Measurements from ENCODE around the gene LYZL2. TPM values are rescaled to one million over a fixed set of nuclear protein-coding genes. Genes with fewer than 3 reads are reported as not detected.
"Not testable (repeated sequence)": the region's sequence is repeated elsewhere in the genome, so short reads cannot be mapped to it uniquely, and the experiment has no call there.

The LYZL2 gene
- total RNA-seq, 1 donor from 2014 or later: not detected

DNA sequence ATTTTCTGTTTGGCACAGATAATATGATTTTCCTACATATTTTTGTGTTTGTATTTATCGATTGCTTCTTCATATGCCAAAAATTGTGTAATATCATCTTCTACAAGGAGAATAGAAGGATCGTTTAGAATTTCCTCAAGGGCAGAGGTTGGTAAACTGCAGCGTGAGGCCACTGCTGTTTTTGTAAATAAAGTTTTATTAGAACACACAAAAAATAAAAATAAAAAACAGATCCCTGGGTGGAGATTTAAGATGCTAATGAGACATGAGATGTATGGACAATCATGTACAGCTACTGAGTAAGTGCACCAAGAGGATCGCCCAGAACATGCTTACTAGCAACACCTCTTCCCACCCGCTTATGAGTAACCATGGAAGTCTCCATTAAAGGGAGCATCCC is 9.6 kb downstream of the LYZL2 start:
- intact Hi-C loops (cut with DNase I): no loop called here
- no peaks in the 10 kb centered on the region for H3K27me3 ChIP-seq (ENCODE audit: low read depth)
- no peak overlapping the region for H3K27ac ChIP-seq
- no peak for ATAC-seq
- no peaks in the 10 kb centered on the region for H3K36me3 ChIP-seq
- no peak for DNase-seq
- H3K4me1 ChIP-seq: no peaks in the 10 kb centered on the region
- no peak overlapping the region for H3K4me3 ChIP-seq
- TF ChIP-seq, protein P1, sequence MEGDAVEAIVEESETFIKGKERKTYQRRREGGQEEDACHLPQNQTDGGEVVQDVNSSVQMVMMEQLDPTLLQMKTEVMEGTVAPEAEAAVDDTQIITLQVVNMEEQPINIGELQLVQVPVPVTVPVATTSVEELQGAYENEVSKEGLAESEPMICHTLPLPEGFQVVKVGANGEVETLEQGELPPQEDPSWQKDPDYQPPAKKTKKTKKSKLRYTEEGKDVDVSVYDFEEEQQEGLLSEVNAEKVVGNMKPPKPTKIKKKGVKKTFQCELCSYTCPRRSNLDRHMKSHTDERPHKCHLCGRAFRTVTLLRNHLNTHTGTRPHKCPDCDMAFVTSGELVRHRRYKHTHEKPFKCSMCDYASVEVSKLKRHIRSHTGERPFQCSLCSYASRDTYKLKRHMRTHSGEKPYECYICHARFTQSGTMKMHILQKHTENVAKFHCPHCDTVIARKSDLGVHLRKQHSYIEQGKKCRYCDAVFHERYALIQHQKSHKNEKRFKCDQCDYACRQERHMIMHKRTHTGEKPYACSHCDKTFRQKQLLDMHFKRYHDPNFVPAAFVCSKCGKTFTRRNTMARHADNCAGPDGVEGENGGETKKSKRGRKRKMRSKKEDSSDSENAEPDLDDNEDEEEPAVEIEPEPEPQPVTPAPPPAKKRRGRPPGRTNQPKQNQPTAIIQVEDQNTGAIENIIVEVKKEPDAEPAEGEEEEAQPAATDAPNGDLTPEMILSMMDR (IDR thresholded peaks at IDR 0.05): no peak
- H3K9me3 ChIP-seq: no peaks in the 10 kb centered on the region

DNA sequence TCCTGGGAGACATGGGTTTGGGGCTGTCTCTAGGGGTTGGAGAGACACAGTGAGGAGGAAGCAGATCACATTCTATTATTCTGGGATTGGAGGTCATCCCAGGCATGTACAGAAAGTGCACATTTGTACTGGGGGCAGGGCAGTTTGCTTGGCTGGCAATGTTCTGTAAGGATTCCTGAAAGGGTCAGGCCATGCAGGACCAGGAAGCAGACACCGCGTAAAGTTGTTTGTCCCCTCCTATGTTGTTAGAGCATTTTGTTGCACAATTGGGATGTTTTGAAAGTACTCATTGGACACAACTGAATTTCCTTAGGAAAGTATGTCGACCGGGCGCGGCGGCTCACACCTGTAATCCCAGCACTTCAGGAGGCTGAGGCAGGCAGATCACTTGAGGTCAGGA is 12.5 kb downstream of the LYZL2 start:
- no peaks in the 10 kb centered on the region for H3K9me3 ChIP-seq
- H3K4me1 ChIP-seq: no peaks in the 10 kb centered on the region
- H3K27me3 ChIP-seq (ENCODE audit: low read depth): no peaks in the 10 kb centered on the region
- no peaks in the 10 kb centered on the region for H3K36me3 ChIP-seq
- TF ChIP-seq, protein P1 (IDR thresholded peaks at IDR 0.05): no peak
- no peak for ATAC-seq
- intact Hi-C loops (cut with DNase I): no loop called here
- H3K27ac ChIP-seq: no peak overlapping the region
- DNase-seq: no peak
- H3K4me3 ChIP-seq: no peak overlapping the region

DNA sequence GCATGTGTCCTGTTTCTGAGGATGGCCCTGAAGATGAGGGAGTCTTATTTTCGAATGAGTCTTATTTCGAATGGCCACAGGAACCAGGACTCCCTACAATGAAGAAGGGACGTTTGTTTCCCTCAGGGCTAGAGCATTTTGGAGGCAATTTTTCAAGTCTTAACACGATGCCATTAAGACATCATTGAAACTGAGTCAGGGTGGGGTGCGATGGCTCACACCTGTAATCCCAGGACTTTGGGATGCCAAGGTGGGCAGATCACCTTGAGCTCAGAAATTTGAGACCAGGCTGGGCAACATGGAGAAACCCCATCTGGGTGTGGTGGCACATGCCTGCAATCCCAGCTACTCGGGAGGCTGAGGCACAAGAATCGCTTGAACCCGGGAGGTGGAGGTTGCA is 18.5 kb downstream of the LYZL2 start:
- H3K4me3 ChIP-seq; H3K27me3 ChIP-seq (ENCODE audit: low read depth); ATAC-seq; H3K27ac ChIP-seq; H3K4me1 ChIP-seq; intact Hi-C loops (cut with DNase I); H3K36me3 ChIP-seq; DNase-seq; H3K9me3 ChIP-seq: not testable (repeated sequence)

DNA sequence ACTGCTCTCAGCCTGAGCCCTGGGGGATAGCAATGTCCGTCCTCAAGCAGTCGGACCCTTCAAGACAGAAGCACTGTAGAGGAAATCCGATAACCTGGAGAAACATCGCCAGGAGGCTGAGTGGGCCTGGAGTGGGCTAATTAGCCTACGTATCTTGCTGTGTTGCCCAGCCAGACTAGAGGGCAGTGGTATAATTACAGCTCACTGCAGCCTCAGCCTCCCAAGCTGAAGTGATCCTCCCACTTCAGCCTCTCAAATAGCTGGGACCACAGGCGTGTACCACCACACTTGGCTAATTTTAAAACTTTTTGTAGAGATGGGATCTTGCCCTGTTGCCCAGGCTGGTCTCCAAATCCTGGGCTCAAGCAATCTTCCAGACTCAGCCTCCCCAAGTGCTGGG is 21.7 kb downstream of the LYZL2 start:
- Histone ChIP-seq H3K27ac (no peak overlapping the region), H3K4me3 (no peak overlapping the region), H3K9me3 (no peaks in the 10 kb centered on the region), H3K36me3 (no peaks in the 10 kb centered on the region), H3K27me3 (ENCODE audit: low read depth) (no peaks in the 10 kb centered on the region), H3K4me1 (no peaks in the 10 kb centered on the region)
- ATAC-seq: no peak
- intact Hi-C loops (cut with DNase I): no loop called here
- TF ChIP-seq, protein P1 (IDR thresholded peaks at IDR 0.05): no peak
- DNase-seq: no peak

DNA sequence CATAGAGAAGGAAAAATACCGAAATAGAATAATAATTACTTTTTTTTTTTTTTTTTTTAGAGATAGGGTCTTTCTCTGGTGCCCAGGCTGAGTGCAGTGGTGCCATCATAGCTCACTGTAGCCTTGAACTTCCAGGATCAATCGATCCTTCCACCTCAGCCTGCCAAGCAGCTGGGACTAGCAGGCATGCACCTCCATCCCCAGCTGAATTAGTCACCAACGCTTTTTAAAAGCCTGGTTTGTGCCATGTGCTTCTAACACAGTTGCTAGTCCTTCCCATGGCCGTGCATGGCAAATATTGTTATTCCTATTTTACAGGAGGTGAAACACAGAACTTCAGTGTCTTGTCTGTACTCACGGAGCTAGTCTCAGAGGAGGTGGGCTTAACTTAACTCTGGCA is 23.2 kb downstream of the LYZL2 start:
- peak in 1 of 2 donors; percentile 9 for ATAC-seq
- no peaks in the 10 kb centered on the region for H3K27me3 ChIP-seq (ENCODE audit: low read depth)
- no peaks in the 10 kb centered on the region for H3K4me1 ChIP-seq
- no peak for DNase-seq
- no peaks in the 10 kb centered on the region for H3K9me3 ChIP-seq
- TF ChIP-seq, protein P1 (IDR thresholded peaks at IDR 0.05): no peak
- intact Hi-C loops (cut with DNase I): no loop called here
- no peak overlapping the region for H3K27ac ChIP-seq
- H3K4me3 ChIP-seq: no peak overlapping the region
- no peaks in the 10 kb centered on the region for H3K36me3 ChIP-seq

DNA sequence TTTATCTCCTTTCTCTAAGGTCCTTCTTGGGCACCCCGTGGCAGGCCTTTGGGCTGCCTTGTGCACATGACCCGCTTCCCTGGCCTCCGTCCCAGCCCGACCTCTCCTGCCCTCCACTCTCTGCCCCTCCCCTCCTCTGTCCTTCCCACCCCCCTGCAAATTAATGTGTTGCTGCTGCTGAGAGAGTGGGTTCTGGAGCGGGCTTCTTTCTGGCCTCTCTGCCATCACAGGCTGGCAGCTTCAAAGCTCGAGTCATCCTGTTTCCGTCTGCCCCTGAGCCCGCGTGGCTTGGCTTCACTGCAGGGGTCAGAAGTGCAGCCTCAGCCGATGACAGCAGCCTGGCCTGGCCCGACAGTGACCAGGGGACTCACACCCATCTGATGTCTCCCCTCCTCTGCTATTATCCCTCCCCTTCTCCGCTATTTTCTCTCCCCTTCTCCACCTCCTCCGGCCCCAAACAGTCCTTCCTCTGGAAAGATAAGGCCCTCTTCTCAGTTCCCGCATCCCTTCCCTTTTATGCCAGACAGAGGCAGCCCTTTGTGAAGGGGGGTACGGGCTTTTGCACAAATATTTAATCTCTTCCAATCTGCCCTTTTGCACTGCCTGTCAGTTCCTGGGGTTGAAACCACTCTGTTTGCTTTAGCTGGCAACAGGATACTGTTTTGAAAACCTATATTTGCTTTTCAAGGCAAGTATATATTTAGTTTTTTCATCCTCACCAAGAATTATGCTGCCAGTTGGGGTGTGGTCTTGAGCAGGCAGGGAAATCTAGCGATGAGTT is 24.0 kb downstream of the LYZL2 start:
- ATAC-seq: peak; percentile 62 to 67
- H3K4me1 ChIP-seq; intact Hi-C loops (cut with DNase I); H3K36me3 ChIP-seq; H3K27me3 ChIP-seq (ENCODE audit: low read depth); H3K9me3 ChIP-seq; H3K4me3 ChIP-seq; DNase-seq; H3K27ac ChIP-seq: not testable (repeated sequence)
